Measurements from ENCODE around the gene UBXN4.
"Not testable (repeated sequence)": the region's sequence is repeated elsewhere in the genome, so short reads cannot be mapped to it uniquely, and the experiment has no call there.

UBXN4 gene

GRCh38 chr2:135741395-135742324, at the start of gene UBXN4:
Gene UBXN4, plus strand, starts transcription at chr2:135741855. Its CDS starts 75 bp downstream, at chr2:135741930.
- DNase-seq = peak; percentile 96 to 98

GRCh38 chr2:135694711-135695110, 46.9 kb upstream of the UBXN4 start:
- DNase-seq = no peak

- no peak for DNase-seq
Measured at GRCh38 chr2:135698838-135699237, 42.8 kb upstream of the UBXN4 start.

- no peak for DNase-seq
Measured at GRCh38 chr2:135701442-135701841, 40.2 kb upstream of the UBXN4 start.

GRCh38 chr2:135703300-135703699, 38.4 kb upstream of the UBXN4 start:
- DNase-seq = no peak

GRCh38 chr2:135704075-135704474, 37.6 kb upstream of the UBXN4 start:
- not testable (repeated sequence) for DNase-seq

GRCh38 chr2:135708159-135708558, 33.5 kb upstream of the UBXN4 start:
- DNase-seq = no peak

GRCh38 chr2:135709992-135710391, 31.7 kb upstream of the UBXN4 start:
- DNase-seq = peak; percentile 83 to 85

GRCh38 chr2:135715086-135715485, 26.6 kb upstream of the UBXN4 start:
- not testable (repeated sequence) for DNase-seq

GRCh38 chr2:135728064-135728743, 13.5 kb upstream of the UBXN4 start:
- DNase-seq = no peak

- DNase-seq = no peak
Measured at GRCh38 chr2:135732561-135732960, 9.1 kb upstream of the UBXN4 start.

GRCh38 chr2:135733045-135733444, 8.6 kb upstream of the UBXN4 start:
- no peak for DNase-seq

GRCh38 chr2:135736546-135736945, 5.1 kb upstream of the UBXN4 start:
- DNase-seq = no peak

- DNase-seq = no peak
Measured at GRCh38 chr2:135740206-135740605, 1.4 kb upstream of the UBXN4 start.

GRCh38 chr2:135741043-135741394, 636 bp upstream of the UBXN4 start:
- no peak for DNase-seq

- DNase-seq = peak; percentile 67 to 73
Measured at GRCh38 chr2:135742325-135742757, 686 bp downstream of the UBXN4 start.

- no peak for DNase-seq
Measured at GRCh38 chr2:135743860-135744259, 2.2 kb downstream of the UBXN4 start.

GRCh38 chr2:135744760-135745314, 3.2 kb downstream of the UBXN4 start:
- peak; percentile 37 to 48 for DNase-seq

- DNase-seq = no peak
Measured at GRCh38 chr2:135745545-135745944, 3.9 kb downstream of the UBXN4 start.

GRCh38 chr2:135755573-135755972, 13.9 kb downstream of the UBXN4 start:
- no peak for DNase-seq

- DNase-seq = no peak
Measured at GRCh38 chr2:135756692-135757091, 15.0 kb downstream of the UBXN4 start.

- no peak for DNase-seq
Measured at GRCh38 chr2:135762022-135762421, 20.4 kb downstream of the UBXN4 start.

- no peak for DNase-seq
Measured at GRCh38 chr2:135762530-135762929, 20.9 kb downstream of the UBXN4 start.

GRCh38 chr2:135768863-135769262, 27.2 kb downstream of the UBXN4 start:
- DNase-seq = no peak
